MM.1S (cell line): Measurements from ENCODE around the gene IGSF6.
A peak's percentile ranks its signal among the peaks of the same experiment; 100 is the strongest.

Experiments
- DNase-seq: peaks from one replicate; pipeline ENCODE4 v3.0.0-alpha.2; 2015
- H2AFZ ChIP-seq: fragments of 300-600 bp; sonication (generic); 2 replicates; pipeline ENCODE4 v1.6.0; 2016; ENCODE audit warnings: antibody characterized with exemption, low read length
- H3F3A ChIP-seq: fragments of 300-600 bp; sonication (generic); 2 replicates; pipeline ENCODE4 v1.6.1; 2016; ENCODE audit warnings: mild to moderate bottlenecking, antibody characterized with exemption, low read length, moderate library complexity, mixed read lengths; ENCODE audit not compliant: insufficient read depth
- H3K27ac ChIP-seq: fragments of 300-600 bp; sonication (generic); 2 replicates; pipeline ENCODE4 v1.5.1; 2016; ENCODE audit warnings: mild to moderate bottlenecking, low read length
- H3K27me3 ChIP-seq: fragments of 300-600 bp; sonication (generic); replicated peaks from 2 replicates; pipeline ENCODE4 v1.6.0; 2016; ENCODE audit warnings: low read length; ENCODE audit not compliant: insufficient read depth
- H3K36me3 ChIP-seq: fragments of 300-600 bp; sonication (generic); replicated peaks from 2 replicates; pipeline ENCODE4 v1.6.1; 2016; ENCODE audit warnings: mild to moderate bottlenecking, low read length, mixed read lengths; ENCODE audit not compliant: insufficient read depth
- H3K4me1 ChIP-seq: fragments of 300-600 bp; sonication (generic); 2 replicates; pipeline ENCODE4 v1.6.1; 2016; ENCODE audit warnings: low read length, mixed read lengths
- H3K4me2 ChIP-seq: fragments of 300-600 bp; sonication (generic); 2 replicates; pipeline ENCODE4 v1.6.0; 2016; ENCODE audit warnings: low read depth, low read length
- H3K4me3 ChIP-seq: fragments of 300-600 bp; sonication (generic); 2 replicates; pipeline ENCODE4 v1.5.1; 2016; ENCODE audit warnings: low read length, mixed read lengths
- H3K79me2 ChIP-seq: fragments of 300-600 bp; sonication (generic); 2 replicates; pipeline ENCODE4 v1.6.1; 2016; ENCODE audit warnings: mixed run types, low read length, mixed read lengths
- H3K9ac ChIP-seq: fragments of 300-600 bp; sonication (generic); 2 replicates; pipeline ENCODE4 v1.6.1; 2016; ENCODE audit warnings: low read length, mixed read lengths
- H3K9me2 ChIP-seq: fragments of 300-600 bp; sonication (generic); replicated peaks from 2 replicates; pipeline ENCODE4 v1.6.1; 2016; ENCODE audit warnings: mild to moderate bottlenecking, low read length, mixed read lengths; ENCODE audit not compliant: insufficient read depth
- H3K9me3 ChIP-seq: fragments of 300-600 bp; sonication (generic); replicated peaks from 2 replicates; pipeline ENCODE4 v1.6.1; 2016; ENCODE audit warnings: mild to moderate bottlenecking, low read length, mixed read lengths; ENCODE audit not compliant: insufficient read depth
- H4K20me1 ChIP-seq: fragments of 300-600 bp; sonication (generic); 2 replicates; pipeline ENCODE4 v1.6.1; 2016; ENCODE audit warnings: mild to moderate bottlenecking, low read length, moderate library complexity, mixed read lengths; ENCODE audit not compliant: insufficient read depth
- CTCF ChIP-seq: fragments of 300-600 bp; sonication (generic); IDR thresholded peaks from 2 replicates; pipeline ENCODE4 v1.5.1; 2016; ENCODE audit warnings: antibody characterized with exemption, low read length, mixed read lengths
- EZH2 ChIP-seq: fragments of 300-600 bp; sonication (generic); optimal IDR thresholded peaks from 2 replicates; pipeline ENCODE3; 2017; ENCODE audit warnings: low read depth, mild to moderate bottlenecking, antibody characterized with exemption, low read length, mixed read lengths
- EZH2phosphoT487 ChIP-seq: fragments of 300-600 bp; sonication (generic); IDR thresholded peaks from 2 replicates; pipeline ENCODE4 v1.6.1; 2018; ENCODE audit warnings: antibody characterized with exemption, low read length

IGSF6 gene

DNA sequence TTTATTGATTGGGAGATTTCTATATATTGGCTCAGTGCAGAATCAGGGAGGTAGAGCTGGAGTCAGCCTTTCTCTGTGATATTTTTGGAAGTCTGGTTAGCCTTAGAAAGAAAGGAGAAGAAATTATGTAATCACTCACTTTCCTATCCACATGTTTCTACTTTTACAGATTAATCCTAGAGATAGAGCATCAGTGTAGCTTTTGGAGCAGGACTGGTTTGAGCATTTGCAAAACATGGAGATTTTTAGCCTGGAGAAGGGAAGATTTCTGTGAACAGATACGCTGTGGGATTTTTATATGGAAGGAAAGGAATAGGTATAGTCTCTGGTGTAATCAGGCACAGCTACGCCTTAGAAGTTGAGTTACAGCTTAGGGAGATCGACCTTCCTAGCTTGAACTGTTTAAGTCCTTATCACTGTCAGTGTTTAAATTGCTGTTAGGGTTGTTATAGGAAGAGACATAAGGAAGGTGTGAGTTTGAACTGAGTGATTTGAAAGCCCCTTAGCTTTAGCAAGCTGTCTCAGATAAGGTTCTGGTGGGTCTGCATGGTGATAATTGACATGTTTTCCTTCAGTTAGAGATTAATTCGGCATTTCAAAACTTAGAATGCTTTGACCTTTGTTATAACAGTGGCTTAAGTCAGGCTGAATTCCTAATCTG, 32.5 kb downstream of the IGSF6 start:
- no peak overlapping the region for H3K4me3 ChIP-seq
- H3K79me2 ChIP-seq: peaks cover 43% of the 10 kb centered on the region
- peaks cover 11% of the 10 kb centered on the region for H3F3A ChIP-seq
- no peak overlapping the region for H3K9ac ChIP-seq
- no peak overlapping the region for H2AFZ ChIP-seq
- no peaks in the 10 kb centered on the region for H3K27me3 ChIP-seq
- no peaks in the 10 kb centered on the region for H3K36me3 ChIP-seq
- TF ChIP-seq EZH2 (no peak), CTCF (no peak), EZH2phosphoT487 (no peak)
- peaks cover 23% of the 10 kb centered on the region for H3K4me1 ChIP-seq
- no peaks in the 10 kb centered on the region for H3K9me3 ChIP-seq
- peak overlapping the region; percentile 58; the same call in 1 of the 2 replicates for H3K27ac ChIP-seq
- peak overlapping the region; percentile 4; the same call in 1 of the 2 replicates for H3K4me2 ChIP-seq
- no peaks in the 10 kb centered on the region for H3K9me2 ChIP-seq
- DNase-seq: no peak
- no peaks in the 10 kb centered on the region for H4K20me1 ChIP-seq

DNA sequence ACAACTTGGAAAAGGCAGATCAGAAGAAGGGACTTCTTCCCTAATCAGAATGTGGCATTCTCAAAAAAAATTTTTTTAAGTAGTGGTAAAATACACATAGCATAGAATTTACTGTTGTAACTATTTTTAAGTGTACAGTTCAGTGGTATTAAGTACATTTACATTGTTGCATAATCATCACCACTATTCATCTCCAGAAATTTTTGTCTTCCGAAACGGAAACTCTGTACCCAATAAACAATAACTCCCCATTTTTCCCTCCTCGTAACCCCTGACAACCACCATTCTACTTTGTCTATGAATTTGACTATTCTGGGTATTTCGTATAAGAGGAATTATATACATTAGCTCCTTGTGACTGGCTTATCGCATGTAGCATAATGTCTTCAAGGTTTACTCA, 34.1 kb downstream of the IGSF6 start:
- no peaks in the 10 kb centered on the region for H3K36me3 ChIP-seq
- no peaks in the 10 kb centered on the region for H3K27me3 ChIP-seq
- DNase-seq: no peak
- peaks cover 23% of the 10 kb centered on the region for H3K4me1 ChIP-seq
- H3K4me3 ChIP-seq: no peak overlapping the region
- H2AFZ ChIP-seq: no peak overlapping the region
- peaks cover 11% of the 10 kb centered on the region for H3F3A ChIP-seq
- no peaks in the 10 kb centered on the region for H4K20me1 ChIP-seq
- no peak for TF ChIP-seq EZH2
- no peak for TF ChIP-seq EZH2phosphoT487
- TF ChIP-seq CTCF: no peak
- H3K9me3 ChIP-seq: no peaks in the 10 kb centered on the region
- peaks cover 58% of the 10 kb centered on the region for H3K79me2 ChIP-seq
- H3K4me2 ChIP-seq: no peak overlapping the region
- H3K27ac ChIP-seq: peak overlapping the region; percentile 65; the same call in 1 of the 2 replicates
- no peaks in the 10 kb centered on the region for H3K9me2 ChIP-seq
- no peak overlapping the region for H3K9ac ChIP-seq

- Histone ChIP-seq H3K9me2 (no peaks in the 10 kb centered on the region), H3K4me1 (peaks cover 23% of the 10 kb centered on the region), H3K4me3 (no peak overlapping the region), H3K4me2 (peak overlapping the region; percentile 54), H3K27ac (peak overlapping the region; percentile 65; the same call in 1 of the 2 replicates), H3K27me3 (no peaks in the 10 kb centered on the region), H3K9me3 (no peaks in the 10 kb centered on the region), H3K79me2 (peaks cover 64% of the 10 kb centered on the region), H3F3A (peaks cover 11% of the 10 kb centered on the region), H2AFZ (no peak overlapping the region), H3K36me3 (no peaks in the 10 kb centered on the region), H3K9ac (no peak overlapping the region), H4K20me1 (no peaks in the 10 kb centered on the region)
- DNase-seq: peak; percentile 63
- TF ChIP-seq CTCF: no peak
- no peak for TF ChIP-seq EZH2
- TF ChIP-seq EZH2phosphoT487: no peak
Measured at GRCh38 chr16:21617607-21618006, 34.8 kb downstream of the IGSF6 start.
